Nephron progenitor cell (in vitro differentiated cells): ENCODE results near the gene SNX2.

Source experiments
- DNase-seq: peaks from one replicate; pipeline ENCODE4 v3.0.0; 2021
- H3K27ac Mint-ChIP-seq: 2 replicates; pipeline ENCODE4 v1.8.0; 2021; ENCODE audit warnings: mild to moderate bottlenecking, moderate library complexity, mixed read lengths
- H3K27me3 Mint-ChIP-seq: 2 replicates; pipeline ENCODE4 v1.8.0; 2021; ENCODE audit warnings: mild to moderate bottlenecking, low read depth, mixed read lengths; ENCODE audit not compliant: poor library complexity
- H3K36me3 Mint-ChIP-seq: 2 replicates; pipeline ENCODE4 v1.8.0; 2021; ENCODE audit warnings: low read depth, mixed read lengths
- H3K4me1 Mint-ChIP-seq: 2 replicates; pipeline ENCODE4 v1.8.0; 2021; ENCODE audit warnings: mixed read lengths
- H3K4me3 Mint-ChIP-seq: 2 replicates; pipeline ENCODE4 v1.8.0; 2021; ENCODE audit warnings: mild to moderate bottlenecking, moderate library complexity, mixed read lengths
- H3K9me3 Mint-ChIP-seq: 2 replicates; pipeline ENCODE4 v1.8.0; 2021; ENCODE audit warnings: mild to moderate bottlenecking, moderate library complexity, mixed read lengths
- TF ChIP-seq, protein P1 (sequence below): fragments of 200-600 bp; sonication (generic); IDR thresholded peaks from 2 replicates; pipeline ENCODE4 v1.5.0; 2021; ENCODE audit warnings: antibody characterized with exemption

Gene SNX2

DNA sequence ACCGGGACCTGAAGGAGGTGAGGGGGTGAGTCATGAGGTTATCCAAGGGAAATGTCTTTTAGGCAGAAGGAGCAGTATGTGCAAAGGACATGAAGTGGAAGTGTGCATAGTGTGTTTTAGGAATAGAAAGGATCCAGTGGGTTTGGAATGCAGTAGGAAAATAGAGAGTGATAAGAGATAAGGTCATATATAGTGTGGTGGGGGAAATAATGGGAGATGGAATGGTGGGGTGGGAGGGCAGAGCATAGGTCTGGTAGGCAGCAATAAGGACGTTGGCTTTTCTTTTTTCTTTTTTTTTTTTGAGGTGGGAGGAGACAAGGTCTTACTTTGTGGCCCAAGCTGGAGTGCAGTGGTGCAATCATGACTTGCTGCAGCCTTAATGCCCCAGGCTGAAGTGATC is 88.4 kb downstream of the SNX2 start:
- Mint-ChIP-seq H3K9me3 (no peaks in the 10 kb centered on the region), H3K27me3 (no peaks in the 10 kb centered on the region), H3K4me3 (no peak overlapping the region), H3K27ac (no peak overlapping the region), H3K4me1 (no peaks in the 10 kb centered on the region), H3K36me3 (peaks cover 13% of the 10 kb centered on the region)
- TF ChIP-seq, protein P1, sequence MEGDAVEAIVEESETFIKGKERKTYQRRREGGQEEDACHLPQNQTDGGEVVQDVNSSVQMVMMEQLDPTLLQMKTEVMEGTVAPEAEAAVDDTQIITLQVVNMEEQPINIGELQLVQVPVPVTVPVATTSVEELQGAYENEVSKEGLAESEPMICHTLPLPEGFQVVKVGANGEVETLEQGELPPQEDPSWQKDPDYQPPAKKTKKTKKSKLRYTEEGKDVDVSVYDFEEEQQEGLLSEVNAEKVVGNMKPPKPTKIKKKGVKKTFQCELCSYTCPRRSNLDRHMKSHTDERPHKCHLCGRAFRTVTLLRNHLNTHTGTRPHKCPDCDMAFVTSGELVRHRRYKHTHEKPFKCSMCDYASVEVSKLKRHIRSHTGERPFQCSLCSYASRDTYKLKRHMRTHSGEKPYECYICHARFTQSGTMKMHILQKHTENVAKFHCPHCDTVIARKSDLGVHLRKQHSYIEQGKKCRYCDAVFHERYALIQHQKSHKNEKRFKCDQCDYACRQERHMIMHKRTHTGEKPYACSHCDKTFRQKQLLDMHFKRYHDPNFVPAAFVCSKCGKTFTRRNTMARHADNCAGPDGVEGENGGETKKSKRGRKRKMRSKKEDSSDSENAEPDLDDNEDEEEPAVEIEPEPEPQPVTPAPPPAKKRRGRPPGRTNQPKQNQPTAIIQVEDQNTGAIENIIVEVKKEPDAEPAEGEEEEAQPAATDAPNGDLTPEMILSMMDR = no peak
- no peak for DNase-seq

DNA sequence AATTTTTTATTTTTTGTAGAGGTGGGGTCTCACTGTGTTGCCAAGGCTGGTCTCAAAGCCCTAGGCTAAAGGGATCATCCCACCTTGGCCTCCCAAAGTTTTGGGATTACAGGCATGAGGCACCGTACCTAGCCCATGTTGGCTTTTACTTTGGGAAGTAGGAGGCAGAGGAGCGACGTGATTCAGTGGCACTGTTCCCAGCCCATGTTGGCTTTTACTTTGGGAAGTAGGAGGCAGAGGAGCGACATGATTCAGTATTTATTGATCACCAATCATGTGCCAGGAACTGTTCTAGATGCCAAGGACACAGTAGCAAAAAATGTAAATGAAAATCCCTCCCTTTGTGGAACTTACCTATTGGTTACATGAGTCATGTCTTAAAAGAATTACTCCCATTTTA is 88.8 kb downstream of the SNX2 start:
- Mint-ChIP-seq H3K27ac (no peak overlapping the region), H3K27me3 (no peaks in the 10 kb centered on the region), H3K9me3 (no peaks in the 10 kb centered on the region), H3K4me1 (no peaks in the 10 kb centered on the region), H3K36me3 (peaks cover 17% of the 10 kb centered on the region), H3K4me3 (no peak overlapping the region)
- no peak for DNase-seq
- TF ChIP-seq, protein P1 = no peak

DNA sequence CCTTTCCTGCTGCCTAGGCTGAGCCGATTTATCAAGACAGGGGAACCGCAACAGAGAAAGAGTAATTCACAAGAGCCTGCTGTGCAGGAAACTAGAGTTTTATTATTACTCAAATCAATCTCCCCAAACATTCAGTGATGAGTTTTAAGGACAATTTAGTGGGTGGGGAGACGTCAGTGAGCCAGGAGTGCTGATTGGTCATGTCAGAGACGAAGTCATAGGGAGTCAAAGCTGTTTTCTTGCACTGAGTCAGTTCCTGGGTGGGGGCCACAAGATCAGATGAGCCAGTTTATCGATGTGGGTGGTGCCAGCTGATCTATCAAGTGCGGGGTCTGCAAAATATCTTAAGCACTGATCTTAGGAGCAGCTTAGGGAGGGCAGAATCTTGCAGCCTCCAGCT is 89.5 kb downstream of the SNX2 start:
- H3K27me3 Mint-ChIP-seq = no peaks in the 10 kb centered on the region
- TF ChIP-seq, protein P1 = no peak
- DNase-seq = no peak
- peaks cover 21% of the 10 kb centered on the region for H3K36me3 Mint-ChIP-seq
- no peaks in the 10 kb centered on the region for H3K4me1 Mint-ChIP-seq
- no peak overlapping the region for H3K4me3 Mint-ChIP-seq
- no peaks in the 10 kb centered on the region for H3K9me3 Mint-ChIP-seq
- H3K27ac Mint-ChIP-seq = no peak overlapping the region

DNA sequence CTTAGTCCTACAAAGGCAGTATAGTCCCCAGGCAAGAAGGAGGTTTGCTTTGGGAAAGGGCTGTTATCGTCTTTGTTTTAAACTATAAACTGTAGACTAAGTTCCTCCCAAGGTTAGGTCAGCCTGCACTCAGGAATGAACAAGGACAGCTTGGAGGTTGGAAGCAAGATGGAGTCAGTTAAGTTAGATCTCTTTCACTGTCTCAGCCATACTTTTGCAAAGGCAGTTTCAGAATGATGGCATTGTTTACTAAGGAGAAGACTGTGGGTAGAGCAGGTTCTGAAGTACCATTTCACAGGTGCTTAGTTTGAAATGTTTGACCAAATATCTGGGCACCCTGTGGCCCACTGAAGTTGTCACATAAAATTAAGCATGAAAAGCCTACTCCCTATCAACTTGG is 90.0 kb downstream of the SNX2 start:
- H3K9me3 Mint-ChIP-seq = no peaks in the 10 kb centered on the region
- H3K27ac Mint-ChIP-seq = no peak overlapping the region
- TF ChIP-seq, protein P1 = no peak

DNA sequence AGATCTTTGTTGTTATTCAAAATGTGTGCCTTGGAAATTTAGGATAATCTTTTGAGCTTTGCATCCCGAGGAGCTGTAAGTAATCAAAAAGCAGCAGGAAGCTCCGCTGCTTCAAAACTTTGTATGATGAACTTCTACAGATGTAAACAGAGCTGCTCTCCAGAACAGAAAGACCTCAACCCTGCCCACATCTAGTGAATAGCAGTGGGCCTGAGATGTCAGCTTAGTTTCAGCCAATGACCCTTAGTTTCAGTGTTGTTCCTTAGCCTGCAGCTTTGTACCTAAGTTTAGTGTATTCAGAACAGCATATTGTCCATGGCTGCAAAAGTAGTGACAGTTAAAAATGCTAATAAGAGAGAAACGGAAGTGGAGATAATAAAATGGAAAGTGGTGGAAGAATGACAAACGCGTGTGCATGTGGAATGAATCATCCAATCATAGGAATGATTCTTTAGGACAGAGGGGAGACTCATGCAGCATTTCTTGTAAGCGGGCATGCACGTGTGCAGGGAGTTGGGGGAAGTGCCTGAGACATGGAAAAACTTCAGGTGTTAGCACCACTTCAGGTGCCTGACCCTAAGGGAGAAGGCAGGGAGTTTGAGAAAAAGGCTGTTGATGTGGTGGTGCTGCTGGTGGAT is 95.5 kb downstream of the SNX2 start:
- DNase-seq = no peak
- peaks cover 21% of the 10 kb centered on the region for H3K36me3 Mint-ChIP-seq
- no peaks in the 10 kb centered on the region for H3K27me3 Mint-ChIP-seq
- no peak overlapping the region for H3K4me3 Mint-ChIP-seq
- TF ChIP-seq, protein P1 = no peak
- H3K27ac Mint-ChIP-seq = no peak overlapping the region
- H3K4me1 Mint-ChIP-seq = peaks cover 4% of the 10 kb centered on the region
- H3K9me3 Mint-ChIP-seq = no peaks in the 10 kb centered on the region

More for the DNA sequence above, 90.0 kb downstream of the SNX2 start:
- DNase-seq = no peak
- Mint-ChIP-seq H3K4me1 (no peaks in the 10 kb centered on the region), H3K4me3 (no peak overlapping the region), H3K27me3 (no peaks in the 10 kb centered on the region), H3K36me3 (peaks cover 21% of the 10 kb centered on the region)

DNA sequence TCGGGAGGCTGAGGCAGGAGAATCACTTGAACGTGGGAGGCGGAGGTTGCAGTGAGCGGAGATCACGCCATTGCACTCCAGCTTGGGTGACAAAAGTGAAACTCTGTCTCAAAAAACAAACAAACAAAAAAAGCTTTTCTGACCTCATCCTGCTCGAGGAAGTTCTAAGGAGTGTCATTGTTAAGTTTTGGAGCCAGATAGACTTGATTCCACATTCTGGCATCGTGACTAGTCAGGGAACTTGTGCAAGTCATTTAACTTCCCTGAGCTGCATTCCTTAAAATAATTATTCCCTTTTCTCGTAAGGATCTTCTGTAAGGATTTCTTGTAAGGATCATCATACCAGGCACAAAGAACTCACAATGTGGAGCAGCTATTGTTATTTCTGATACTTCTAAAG is 96.8 kb downstream of the SNX2 start:
- peaks cover 21% of the 10 kb centered on the region for H3K36me3 Mint-ChIP-seq

More for the DNA sequence above, 96.8 kb downstream of the SNX2 start:
- H3K4me1 Mint-ChIP-seq = peaks cover 4% of the 10 kb centered on the region
- H3K27ac Mint-ChIP-seq = no peak overlapping the region
- TF ChIP-seq, protein P1 = no peak
- no peaks in the 10 kb centered on the region for H3K27me3 Mint-ChIP-seq
- no peaks in the 10 kb centered on the region for H3K9me3 Mint-ChIP-seq
- H3K4me3 Mint-ChIP-seq = no peak overlapping the region
- no peak for DNase-seq
